ENCODE data around the gene PTPRM. TPM values are rescaled to one million over a fixed set of nuclear protein-coding genes. Genes with fewer than 3 reads are reported as not detected.

PTPRM gene
- total RNA-seq, 1 experiment from 2014 or later = 45.6 TPM

- Histone ChIP-seq H3K4me2 (ENCODE audit: low read length) (no peak overlapping the region), H3K9me2 (replicated peaks; ENCODE audit: low read length) (no peaks in the 10 kb centered on the region), H4K20me1 (ENCODE audit: low read length) (no peaks in the 10 kb centered on the region), H3K4me1 (ENCODE audit: insufficient read depth, low read length) (peaks cover 3% of the 10 kb centered on the region; the same call in 1 of the 2 replicates), H3F3A (ENCODE audit: low read length, unreplicated experiment) (no peaks in the 10 kb centered on the region), H3K79me2 (ENCODE audit: low read length) (no peaks in the 10 kb centered on the region), H2AFZ (ENCODE audit: low read length) (no peak overlapping the region), H3K9me3 (ENCODE audit: low read length) (no peaks in the 10 kb centered on the region), H3K36me3 (ENCODE audit: low read depth, low read length) (no peaks in the 10 kb centered on the region), H3K27ac (ENCODE audit: low read length) (no peak overlapping the region), H3K27me3 (ENCODE audit: low read length) (no peaks in the 10 kb centered on the region), H3K4me3 (ENCODE audit: low read length) (no peak overlapping the region), H3K9ac (ENCODE audit: low read length) (no peak overlapping the region)
- ChIA-PET CTCF (no interaction called here), POLR2A (ENCODE audit: unreplicated experiment) (no interaction called here)
- DNase-seq (no peak), ATAC-seq (no peak)
- TF ChIP-seq, protein P1, sequence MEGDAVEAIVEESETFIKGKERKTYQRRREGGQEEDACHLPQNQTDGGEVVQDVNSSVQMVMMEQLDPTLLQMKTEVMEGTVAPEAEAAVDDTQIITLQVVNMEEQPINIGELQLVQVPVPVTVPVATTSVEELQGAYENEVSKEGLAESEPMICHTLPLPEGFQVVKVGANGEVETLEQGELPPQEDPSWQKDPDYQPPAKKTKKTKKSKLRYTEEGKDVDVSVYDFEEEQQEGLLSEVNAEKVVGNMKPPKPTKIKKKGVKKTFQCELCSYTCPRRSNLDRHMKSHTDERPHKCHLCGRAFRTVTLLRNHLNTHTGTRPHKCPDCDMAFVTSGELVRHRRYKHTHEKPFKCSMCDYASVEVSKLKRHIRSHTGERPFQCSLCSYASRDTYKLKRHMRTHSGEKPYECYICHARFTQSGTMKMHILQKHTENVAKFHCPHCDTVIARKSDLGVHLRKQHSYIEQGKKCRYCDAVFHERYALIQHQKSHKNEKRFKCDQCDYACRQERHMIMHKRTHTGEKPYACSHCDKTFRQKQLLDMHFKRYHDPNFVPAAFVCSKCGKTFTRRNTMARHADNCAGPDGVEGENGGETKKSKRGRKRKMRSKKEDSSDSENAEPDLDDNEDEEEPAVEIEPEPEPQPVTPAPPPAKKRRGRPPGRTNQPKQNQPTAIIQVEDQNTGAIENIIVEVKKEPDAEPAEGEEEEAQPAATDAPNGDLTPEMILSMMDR (conservative IDR thresholded peaks at IDR 0.05; ENCODE audit: low read depth, low read length) = no peak
- TF ChIP-seq EZH2 (IDR thresholded peaks at IDR 0.05; ENCODE audit: low read length, unreplicated experiment) (no peak), EZH2phosphoT487 (IDR thresholded peaks at IDR 0.05; ENCODE audit: borderline replicate concordance, low read length) (no peak)
- intact Hi-C loops (cut with micrococcal nuclease) = no loop called here
- BruUV-seq (replicated peaks) = no TSS peak
Measured at GRCh38 chr18:7931763-7932162, 364.6 kb downstream of the PTPRM start.

GRCh38 chr18:7937268-7937667 lies 370.2 kb downstream of the PTPRM start:
- Histone ChIP-seq H3K9me2 (replicated peaks; ENCODE audit: low read length) (no peaks in the 10 kb centered on the region), H3K4me2 (ENCODE audit: low read length) (no peak overlapping the region), H3F3A (ENCODE audit: low read length, unreplicated experiment) (no peaks in the 10 kb centered on the region), H3K36me3 (ENCODE audit: low read depth, low read length) (no peaks in the 10 kb centered on the region), H4K20me1 (ENCODE audit: low read length) (no peaks in the 10 kb centered on the region), H3K9ac (ENCODE audit: low read length) (no peak overlapping the region), H3K27me3 (ENCODE audit: low read length) (no peaks in the 10 kb centered on the region), H3K4me3 (ENCODE audit: low read length) (no peak overlapping the region), H3K79me2 (ENCODE audit: low read length) (no peaks in the 10 kb centered on the region), H2AFZ (ENCODE audit: low read length) (no peak overlapping the region), H3K4me1 (ENCODE audit: insufficient read depth, low read length) (0 out of 2 replicates have a peak, but pooled peaks cover 5% of the 10 kb centered on the region), H3K9me3 (ENCODE audit: low read length) (no peaks in the 10 kb centered on the region), H3K27ac (ENCODE audit: low read length) (no peak overlapping the region)
- TF ChIP-seq, protein P1 (conservative IDR thresholded peaks at IDR 0.05; ENCODE audit: low read depth, low read length) = no peak
- TF ChIP-seq EZH2 (IDR thresholded peaks at IDR 0.05; ENCODE audit: low read length, unreplicated experiment) = no peak
- TF ChIP-seq EZH2phosphoT487 (IDR thresholded peaks at IDR 0.05; ENCODE audit: borderline replicate concordance, low read length) = no peak
- BruUV-seq (replicated peaks) = no TSS peak
- intact Hi-C loops (cut with micrococcal nuclease) = no loop called here
- ATAC-seq (no peak), DNase-seq (no peak)
- POLR2A ChIA-PET (ENCODE audit: unreplicated experiment) = no interaction called here
- CTCF ChIA-PET = no interaction called here

- ATAC-seq (no peak), DNase-seq (no peak)
- Histone ChIP-seq H3K4me2 (ENCODE audit: low read length) (no peak overlapping the region), H3K4me1 (ENCODE audit: insufficient read depth, low read length) (0 out of 2 replicates have a peak, but pooled peaks cover 10% of the 10 kb centered on the region), H3K9ac (ENCODE audit: low read length) (no peak overlapping the region), H3K4me3 (ENCODE audit: low read length) (no peak overlapping the region), H3F3A (ENCODE audit: low read length, unreplicated experiment) (no peaks in the 10 kb centered on the region), H3K36me3 (ENCODE audit: low read depth, low read length) (no peaks in the 10 kb centered on the region), H3K27ac (ENCODE audit: low read length) (no peak overlapping the region), H3K79me2 (ENCODE audit: low read length) (no peaks in the 10 kb centered on the region), H3K9me3 (ENCODE audit: low read length) (no peaks in the 10 kb centered on the region), H4K20me1 (ENCODE audit: low read length) (no peaks in the 10 kb centered on the region), H3K9me2 (replicated peaks; ENCODE audit: low read length) (no peaks in the 10 kb centered on the region), H2AFZ (ENCODE audit: low read length) (no peak overlapping the region), H3K27me3 (ENCODE audit: low read length) (no peaks in the 10 kb centered on the region)
- ChIA-PET POLR2A (ENCODE audit: unreplicated experiment) (no interaction called here), CTCF (no interaction called here)
- intact Hi-C loops (cut with micrococcal nuclease) = no loop called here
- no peak for TF ChIP-seq EZH2 (IDR thresholded peaks at IDR 0.05; ENCODE audit: low read length, unreplicated experiment)
- TF ChIP-seq, protein P1 (conservative IDR thresholded peaks at IDR 0.05; ENCODE audit: low read depth, low read length) = no peak
- no peak for TF ChIP-seq EZH2phosphoT487 (IDR thresholded peaks at IDR 0.05; ENCODE audit: borderline replicate concordance, low read length)
- BruUV-seq (replicated peaks) = no TSS peak
Measured at GRCh38 chr18:7939521-7939920, 372.4 kb downstream of the PTPRM start.
